SK-MEL-5 (cell line): ENCODE measurements around the gene CTDP1. TPM values are rescaled to one million over a fixed set of nuclear protein-coding genes. Genes with fewer than 3 reads are reported as not detected.
"Not testable (repeated sequence)": the region's sequence is repeated elsewhere in the genome, so short reads cannot be mapped to it uniquely, and the experiment has no call there.

Experiments used
- DNase-seq: peaks from one replicate; pipeline ENCODE4 v3.0.0-alpha.2; 2016; ENCODE audit warnings: low read depth, low spot score
- in situ Hi-C: cut with HindIII; loops from 2 replicates; pipeline ENCODE4 v1.10.0; 2016; ENCODE audit warnings: low sequenced_read_pairs, high pct_unique_total_duplicates, low pct_unique_long_range_greater_than_20kb
- total RNA-seq: library from RNA; depleted of rRNA; stranded (reverse); fragments of >200 nt; shearing (Covaris generic); gene quantifications from 2 replicates; pipeline ENCODE4 v1.2.3, GENCODE V29; 2014

The CTDP1 gene
- total RNA-seq, 1 experiment from 2014 or later: 17.6 TPM

DNA sequence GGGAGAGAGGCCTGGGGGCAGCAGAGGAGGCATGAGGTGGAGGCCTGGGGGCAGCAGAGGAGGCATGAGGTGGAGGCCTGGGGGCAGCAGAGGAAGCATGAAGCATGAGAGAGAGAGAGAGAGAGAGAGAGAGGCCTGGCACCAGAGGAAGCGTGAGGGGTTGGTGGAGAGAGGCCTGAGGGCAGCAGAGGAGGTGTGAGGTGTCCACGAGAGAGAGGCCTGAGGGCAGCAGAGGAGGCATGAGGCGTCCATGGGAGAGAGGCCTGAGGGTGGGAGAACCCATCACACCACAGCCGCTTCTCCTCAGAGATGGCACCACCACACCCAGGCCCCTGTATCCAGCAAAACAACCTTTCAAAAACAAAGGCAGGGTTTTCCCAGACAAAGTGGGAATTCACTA lies 62.5 kb downstream of the CTDP1 start:
- in situ Hi-C loops: no loop called here
- DNase-seq: no peak

DNA sequence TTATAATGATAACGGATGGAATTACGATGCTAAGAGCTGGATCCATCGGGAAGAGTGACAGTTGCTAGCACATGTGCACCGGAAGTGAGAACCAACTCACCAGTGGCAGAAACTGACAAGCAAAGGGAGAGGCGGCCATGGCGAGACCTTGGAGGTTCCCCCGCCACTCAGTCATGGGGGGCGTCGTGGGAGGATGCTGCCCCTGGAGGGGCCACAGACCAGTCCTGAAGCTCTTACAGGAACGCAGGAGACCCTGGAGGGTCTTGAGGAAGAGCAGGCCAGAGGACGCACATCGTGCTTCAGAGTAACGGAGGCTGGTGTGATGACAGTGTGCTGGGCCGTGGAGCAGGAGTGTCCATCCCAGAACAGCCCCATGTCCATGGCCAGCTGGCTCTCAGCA lies 65.0 kb downstream of the CTDP1 start:
- in situ Hi-C loops: no loop called here
- no peak for DNase-seq

DNA sequence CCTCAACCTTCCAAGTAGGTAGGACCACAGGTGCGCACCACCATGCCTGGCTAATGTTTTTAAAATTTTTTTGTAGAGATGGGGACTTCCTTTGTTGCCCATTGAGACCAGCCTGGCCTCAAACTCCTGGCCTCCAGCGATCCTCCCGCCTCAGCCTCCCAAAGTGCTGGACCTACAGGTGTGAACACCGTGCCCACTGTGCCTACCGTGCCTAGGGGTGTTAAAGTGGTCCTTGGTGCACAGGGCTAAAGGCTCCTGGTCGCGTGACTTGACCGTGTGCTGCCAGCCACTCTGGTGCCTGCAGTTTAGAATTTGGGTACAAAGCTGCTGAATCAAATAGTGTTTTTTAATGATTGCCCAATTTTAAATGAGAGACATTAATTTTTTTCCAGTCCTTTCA lies 67.1 kb downstream of the CTDP1 start:
- no peak for DNase-seq
- in situ Hi-C loops: no loop called here

DNA sequence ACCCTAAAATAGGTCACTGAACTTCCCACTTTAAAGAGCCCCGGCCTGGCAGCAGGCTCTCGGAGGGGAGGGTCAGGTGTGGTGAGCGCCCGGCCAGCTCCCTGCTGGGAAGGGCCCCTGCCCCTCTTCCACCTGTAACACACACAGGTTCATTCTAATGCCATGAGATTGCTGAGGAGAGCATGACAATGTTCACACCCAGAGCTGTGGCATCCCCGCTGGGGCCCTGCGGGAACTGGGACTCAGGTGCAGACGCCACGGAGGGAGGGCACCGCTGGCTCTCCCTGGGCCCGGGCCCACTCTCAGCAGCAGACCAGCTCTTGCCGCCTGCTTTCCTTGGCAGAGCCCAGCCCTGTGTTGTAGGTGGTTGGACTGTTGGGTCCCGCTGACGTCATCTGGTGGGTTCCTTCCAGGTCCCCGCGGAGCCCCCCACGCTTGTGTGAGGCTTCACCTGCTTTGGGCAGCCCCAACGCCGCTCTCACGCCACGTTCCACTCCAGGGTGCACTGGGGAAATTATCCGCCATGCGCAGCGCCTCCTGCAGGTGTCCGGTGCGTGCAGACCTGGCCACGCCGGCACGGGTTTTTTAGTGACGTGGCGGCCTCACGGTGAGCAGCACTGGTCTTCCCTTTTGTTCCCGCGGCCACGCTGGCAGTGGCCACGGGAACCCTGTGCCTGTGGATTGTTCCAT lies 67.7 kb downstream of the CTDP1 start:
- in situ Hi-C loops: no loop called here
- no peak for DNase-seq

DNA sequence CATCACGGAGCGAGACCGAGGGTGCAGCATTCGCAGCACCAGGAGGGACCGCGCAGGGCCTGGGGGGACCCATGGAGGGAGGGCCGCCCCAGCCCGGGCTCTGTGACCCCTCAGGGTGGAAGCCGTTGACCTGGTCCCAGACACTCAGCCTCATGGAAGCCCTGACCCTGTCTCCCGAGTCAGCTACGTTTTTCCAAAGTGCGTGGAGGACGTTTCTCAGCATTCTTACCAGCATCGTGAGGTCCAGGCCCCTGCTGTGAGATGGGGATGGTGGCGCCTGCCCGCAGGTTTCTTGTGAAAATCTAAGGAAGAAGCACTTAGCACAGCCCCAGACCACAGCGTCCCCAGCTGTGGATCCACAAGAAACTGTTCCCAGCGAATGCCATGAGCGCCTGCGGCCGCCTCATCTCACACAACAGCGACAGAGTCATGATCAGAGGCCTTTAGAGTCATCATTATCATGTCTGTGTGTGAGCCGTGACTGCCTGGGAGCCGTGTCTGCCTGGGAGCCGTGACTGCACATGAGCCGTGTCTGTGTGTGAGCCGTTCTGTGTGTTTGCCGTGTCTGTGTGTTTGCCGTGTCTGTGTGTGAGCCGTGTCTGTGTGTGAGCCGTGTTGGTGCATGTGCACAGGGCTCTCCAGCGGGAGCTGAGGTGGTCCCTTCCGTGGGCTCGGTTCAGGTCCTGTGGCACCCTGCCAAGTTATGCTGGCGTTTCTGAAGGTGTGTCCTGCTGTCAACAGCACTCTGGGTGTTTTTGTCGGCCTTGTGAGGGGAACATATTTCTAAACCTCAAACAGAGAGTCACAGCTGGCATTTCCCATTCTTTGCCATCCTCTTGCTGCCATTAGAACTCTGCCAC lies 68.9 kb downstream of the CTDP1 start:
- in situ Hi-C loops: no loop called here
- no peak for DNase-seq

DNA sequence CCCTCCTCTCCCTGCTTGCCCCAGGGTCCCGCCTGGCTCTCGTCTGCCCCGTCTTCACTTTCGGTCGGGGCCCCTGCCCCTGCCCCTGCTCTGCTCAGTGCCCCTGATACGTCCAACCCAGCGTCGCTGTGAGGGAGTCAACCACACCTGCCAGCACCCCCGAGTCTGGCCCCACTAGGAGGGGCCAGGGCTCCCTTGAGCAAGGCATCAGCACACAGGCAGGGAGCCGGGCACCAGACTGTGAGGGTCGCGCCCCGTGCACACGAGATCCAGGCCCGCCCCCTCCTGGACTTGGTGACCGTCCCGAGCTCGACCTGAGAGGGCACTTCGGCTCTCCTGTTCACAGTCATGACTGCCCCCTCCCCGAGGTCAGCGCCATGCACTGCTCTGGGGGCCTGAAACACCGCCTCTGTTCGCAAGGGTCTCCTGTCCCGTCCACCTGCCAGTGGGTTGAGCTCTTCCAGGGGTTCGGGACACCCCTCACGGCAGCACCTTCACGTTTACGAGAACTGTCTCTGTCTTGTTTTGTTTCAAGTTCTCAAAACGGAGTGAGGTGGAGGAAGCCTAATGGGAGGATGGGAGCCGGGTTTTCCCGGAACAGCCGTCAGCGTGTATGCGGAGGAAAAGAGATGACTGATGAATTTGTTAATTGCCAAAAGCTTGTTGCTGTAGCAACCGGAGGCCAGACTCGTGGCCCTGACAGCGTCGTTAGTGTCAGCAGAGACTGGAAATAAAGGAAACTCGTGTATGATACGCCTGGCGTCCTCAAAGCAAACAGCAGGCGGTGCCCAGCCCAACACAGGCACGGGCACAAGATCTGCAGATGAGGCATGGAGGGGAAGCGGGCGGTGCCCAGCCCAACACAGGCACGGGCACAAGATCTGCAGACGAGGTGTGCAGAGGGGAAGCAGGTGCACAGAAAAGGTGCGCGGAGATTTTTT lies 69.9 kb downstream of the CTDP1 start:
- no peak for DNase-seq
- in situ Hi-C loops: no loop called here

DNA sequence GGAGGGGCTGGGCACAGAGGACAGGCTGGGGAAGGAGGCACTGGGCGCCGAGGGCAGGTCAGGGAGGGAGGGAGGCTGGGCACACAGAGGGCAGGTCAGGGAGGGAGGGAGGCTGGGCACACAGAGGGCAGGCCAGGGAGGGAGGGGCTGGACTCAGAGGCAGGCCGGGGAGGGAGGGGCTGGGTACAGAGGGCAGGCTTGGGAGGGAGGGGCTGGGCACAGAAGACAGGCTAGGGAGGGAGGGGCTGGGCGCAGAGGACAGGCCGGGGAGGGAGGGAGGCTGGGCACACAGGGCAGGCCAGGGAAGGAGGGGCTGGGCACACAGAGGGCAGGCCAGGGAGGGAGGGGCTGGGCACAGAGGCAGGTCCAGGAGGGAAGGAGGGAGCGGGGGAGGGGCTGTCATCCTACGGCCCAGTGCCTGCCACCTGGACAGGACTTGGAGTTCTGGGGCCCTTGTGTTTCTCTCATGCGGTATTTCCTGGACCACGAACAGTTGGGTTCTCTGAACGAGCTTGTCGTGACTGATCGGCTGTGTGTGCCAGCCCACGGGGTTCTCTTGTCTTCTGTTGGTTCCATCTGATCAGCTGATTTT lies 71.5 kb downstream of the CTDP1 start:
- no peak for DNase-seq
- in situ Hi-C loops: no loop called here

DNA sequence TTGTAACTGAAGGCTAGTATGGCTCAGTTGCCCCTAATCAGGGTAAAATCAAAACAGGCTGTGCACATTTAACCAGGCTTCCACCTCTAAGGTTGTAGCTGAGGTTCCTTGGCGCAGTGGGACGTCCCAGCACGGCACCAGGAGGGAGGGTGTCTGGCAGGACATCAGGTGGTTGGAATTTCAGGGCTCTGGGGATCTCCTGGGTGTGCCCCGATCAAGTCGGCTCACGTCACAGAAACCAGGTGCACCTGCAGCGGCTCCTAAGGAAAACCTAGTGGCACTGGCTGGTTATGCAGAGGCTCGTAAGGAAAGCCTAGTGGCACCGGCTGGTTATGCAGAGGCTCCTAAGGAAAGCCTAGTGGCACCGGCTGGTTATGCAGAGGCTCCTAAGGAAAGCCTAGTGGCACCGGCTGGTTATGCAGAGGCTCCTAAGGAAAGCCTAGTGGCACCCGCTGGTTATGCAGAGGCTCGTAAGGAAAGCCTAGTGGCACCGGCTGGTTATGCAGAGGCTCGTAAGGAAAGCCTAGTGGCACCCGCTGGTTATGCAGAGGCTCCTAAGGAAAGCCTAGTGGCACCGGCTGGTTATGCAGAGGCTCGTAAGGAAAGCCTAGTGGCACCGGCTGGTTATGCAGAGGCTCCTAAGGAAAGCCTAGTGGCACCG lies 72.4 kb downstream of the CTDP1 start:
- DNase-seq, in situ Hi-C loops: not testable (repeated sequence)

DNA sequence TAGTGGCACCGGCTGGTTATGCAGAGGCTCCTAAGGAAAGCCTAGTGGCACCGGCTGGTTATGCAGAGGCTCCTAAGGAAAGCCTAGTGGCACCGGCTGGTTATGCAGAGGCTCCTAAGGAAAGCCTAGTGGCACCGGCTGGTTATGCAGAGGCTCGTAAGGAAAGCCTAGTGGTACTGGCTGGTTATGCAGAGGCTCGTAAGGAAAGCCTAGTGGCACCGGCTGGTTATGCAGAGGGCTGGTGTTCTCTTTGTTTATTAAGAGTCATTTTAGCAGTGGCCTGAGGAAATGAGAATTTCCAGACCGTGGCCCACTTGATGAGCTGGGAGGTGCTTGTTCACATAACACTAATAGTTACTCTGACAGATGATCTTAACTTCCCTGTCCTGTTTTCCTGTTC lies 73.3 kb downstream of the CTDP1 start:
- in situ Hi-C loops: not testable (repeated sequence)

DNA sequence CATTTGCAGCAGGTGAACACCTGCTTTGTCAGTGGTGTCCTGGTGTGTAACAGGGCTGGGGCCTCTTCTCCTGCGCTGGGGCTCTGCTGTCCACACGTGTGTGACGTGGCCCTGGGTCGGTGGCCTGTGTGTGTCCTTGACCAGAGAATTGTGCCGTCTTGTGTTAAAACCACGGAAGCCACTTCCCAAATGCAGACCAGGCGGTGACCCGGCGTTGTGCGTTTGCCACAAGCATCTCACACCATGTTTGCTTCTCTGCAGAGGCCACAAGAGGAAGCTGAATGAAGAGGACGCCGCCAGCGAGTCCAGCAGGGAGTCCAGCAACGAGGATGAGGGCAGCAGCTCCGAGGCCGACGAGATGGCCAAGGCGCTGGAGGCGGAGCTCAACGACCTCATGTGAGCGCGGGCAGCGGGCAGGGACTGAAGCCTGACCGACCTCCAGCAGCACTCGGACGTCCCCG lies 73.8 kb downstream of the CTDP1 start:
- no peak for DNase-seq
- in situ Hi-C loops: no loop called here

More for the DNA sequence above, 73.3 kb downstream of the CTDP1 start:
- DNase-seq: not testable (repeated sequence)

DNA sequence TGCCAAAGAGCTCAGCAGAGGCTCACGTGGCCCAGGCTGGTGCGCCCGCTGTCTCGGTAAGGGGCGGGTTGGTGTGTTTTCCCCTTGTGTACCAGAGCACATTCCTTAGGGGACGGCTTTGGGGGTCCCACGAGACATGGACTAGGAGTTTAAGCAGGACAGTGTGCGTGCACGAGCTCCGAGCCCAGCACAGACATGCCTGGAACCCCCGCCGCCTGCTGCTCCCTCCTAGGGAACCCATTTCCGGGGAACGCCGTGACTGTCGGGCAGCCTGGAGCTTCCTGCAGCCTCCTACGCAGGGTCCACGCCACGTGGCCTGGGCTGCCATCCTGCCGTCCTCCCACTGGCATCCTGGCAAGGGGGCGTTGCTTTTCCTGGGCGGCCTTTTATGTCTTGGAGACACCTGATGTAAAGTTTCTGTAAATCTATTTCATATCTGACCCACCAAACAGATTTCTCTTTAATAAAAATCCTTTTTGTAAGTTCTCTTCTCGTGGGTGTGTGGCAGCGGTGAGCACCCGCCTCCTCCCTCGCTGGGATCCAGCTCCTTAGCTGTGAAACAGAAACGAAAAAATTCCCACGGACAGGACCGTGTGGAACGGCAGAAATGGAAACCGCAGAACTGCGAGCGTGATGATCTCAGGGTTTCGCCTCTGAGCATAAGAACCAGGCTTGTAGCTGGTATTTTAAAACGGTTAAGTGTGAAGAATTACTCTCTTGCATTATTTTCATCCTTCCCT lies 74.6 kb downstream of the CTDP1 start:
- DNase-seq: no peak
- in situ Hi-C loops: no loop called here

DNA sequence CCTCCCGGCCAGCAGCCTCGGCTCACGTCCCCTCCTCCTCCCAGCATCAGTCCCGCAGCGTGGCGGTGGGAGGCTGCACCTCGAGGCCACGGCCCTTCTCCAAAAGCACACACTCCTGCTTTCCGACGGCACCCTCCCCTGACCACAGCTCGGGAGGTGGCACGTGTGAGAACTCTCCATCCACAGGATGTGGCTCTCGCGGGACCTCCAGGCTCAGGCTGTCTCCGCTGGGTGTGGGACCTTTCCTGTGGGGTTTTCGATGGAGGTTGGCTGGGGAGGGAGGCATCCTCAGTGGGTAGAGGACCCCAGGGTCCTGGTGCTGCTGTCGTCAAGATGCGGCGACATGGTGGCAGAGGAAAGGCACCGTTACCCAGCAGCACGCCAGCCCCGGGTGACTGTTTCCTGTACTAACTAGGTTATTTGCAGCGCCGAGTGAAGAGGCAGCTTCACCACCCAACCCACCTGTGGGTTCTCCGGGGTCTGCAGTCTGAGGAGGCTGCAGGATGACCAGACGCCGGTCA lies 75.3 kb downstream of the CTDP1 start:
- DNase-seq: no peak
- in situ Hi-C loops: no loop called here

DNA sequence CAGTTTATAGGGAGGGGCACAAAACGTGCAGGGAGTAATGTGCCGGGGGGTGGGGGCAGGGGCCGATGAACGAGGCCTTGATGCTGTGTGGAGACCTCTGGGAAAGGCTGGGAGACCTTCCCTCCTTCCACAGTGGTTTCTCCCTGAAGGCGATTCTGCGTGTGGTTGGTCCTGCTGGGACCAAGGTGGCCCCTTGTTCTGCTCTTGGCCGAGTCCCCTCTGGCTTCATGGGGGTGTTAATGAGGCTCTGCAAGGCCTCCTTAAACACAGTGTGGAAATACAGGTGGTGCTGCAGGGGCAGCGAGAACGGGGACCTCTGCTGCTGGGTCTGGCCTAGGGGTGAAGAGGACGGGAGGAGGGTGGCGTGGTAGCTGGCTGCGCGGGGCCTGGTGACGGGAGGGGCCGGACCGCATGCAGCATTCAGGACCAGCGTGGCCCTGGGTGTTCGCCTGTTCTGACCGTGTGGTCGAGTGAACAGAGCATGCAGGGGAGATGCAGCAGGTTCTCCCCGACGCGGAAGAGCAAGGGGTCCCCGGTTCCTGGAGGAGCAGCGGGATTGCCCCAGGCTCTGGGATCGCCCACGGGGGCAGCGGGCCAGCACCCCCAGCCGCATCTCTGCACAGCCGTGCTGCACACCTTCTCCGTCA lies 76.0 kb downstream of the CTDP1 start:
- in situ Hi-C loops: no loop called here
- DNase-seq: no peak

DNA sequence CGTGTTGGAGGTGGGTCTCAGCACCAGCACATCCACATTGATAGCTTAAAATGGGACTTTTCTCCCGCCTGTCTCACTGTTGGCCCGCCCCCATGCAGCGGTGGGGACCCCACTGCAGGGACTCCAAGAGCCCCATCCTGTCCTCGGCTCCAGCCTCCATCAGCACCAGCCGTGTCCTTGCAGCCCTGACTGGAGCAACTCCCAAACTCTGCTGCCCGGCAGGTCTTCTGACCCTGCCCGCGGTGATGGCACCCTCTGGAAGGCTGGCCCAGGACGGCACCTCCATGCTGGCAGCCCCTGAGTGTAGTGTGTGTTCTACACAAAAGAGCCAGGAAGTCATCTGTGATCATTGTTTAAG lies 76.5 kb downstream of the CTDP1 start:
- DNase-seq: no peak
- in situ Hi-C loops: no loop called here

DNA sequence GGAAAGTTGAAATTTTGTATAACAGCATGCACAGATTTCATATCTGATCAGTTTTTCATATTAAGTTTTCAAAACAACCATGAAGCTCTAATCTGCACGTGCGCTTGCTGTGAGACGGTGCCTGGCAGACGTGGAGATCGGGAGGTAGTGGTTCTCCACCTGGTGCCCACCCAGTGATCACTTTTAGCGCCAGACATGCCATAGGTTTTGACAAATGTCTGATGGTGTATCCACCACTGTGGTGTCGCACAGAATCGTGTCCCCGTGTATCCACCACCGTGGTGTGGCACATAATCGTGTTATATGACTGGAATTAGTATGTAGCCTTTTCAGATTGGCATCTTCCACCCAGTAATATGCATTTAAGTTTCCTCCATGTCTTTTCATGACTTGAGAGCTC lies 77.2 kb downstream of the CTDP1 start:
- in situ Hi-C loops: no loop called here

DNA sequence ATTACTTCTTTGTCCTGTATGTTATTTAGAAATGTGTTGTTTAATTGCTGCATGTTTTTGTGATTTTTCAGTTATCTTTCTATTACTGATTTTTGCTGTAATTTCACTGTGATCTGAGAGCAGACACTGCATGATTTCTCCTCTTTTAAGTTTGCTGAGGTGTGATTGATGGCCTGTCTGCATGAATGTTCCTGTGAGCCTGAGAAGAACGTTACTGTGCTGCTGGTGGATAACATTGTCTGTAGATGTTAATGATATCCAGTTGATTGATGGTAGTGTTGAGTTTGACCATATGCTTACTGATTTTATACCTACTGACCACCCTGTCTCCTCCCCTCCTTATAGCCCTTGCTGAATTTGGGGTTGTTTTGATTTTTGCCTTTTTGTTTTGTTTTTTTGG lies 80.7 kb downstream of the CTDP1 start:
- in situ Hi-C loops: no loop called here
- DNase-seq: no peak

More for the DNA sequence above, 77.2 kb downstream of the CTDP1 start:
- DNase-seq: no peak
